ENCODE measurements around the gene SLC18A3. TPM values are rescaled to one million over a fixed set of nuclear protein-coding genes. Genes with fewer than 3 reads are reported as not detected.

The SLC18A3 gene
- total RNA-seq, 1 donor from 2014 or later = not detected

- no peak for TF ChIP-seq CTCF (conservative IDR thresholded peaks at IDR 0.05; ENCODE audit: low read depth, low read length)
- DNase-seq (ENCODE audit: low read depth) = no peak
- no peak overlapping the region for H3K4me3 ChIP-seq (ENCODE audit: low read depth, low read length)
These were observed 15.0 kb upstream of the SLC18A3 start for GRCh38 chr10:49595003-49595712.

GRCh38 chr10:49595713-49596492 is 14.2 kb upstream of the SLC18A3 start:
- no peak for DNase-seq (ENCODE audit: low read depth)
- H3K4me3 ChIP-seq (ENCODE audit: low read depth, low read length) = no peak overlapping the region
- no peak for TF ChIP-seq CTCF (conservative IDR thresholded peaks at IDR 0.05; ENCODE audit: low read depth, low read length)

GRCh38 chr10:49596493-49596809 is 13.7 kb upstream of the SLC18A3 start:
- TF ChIP-seq CTCF (conservative IDR thresholded peaks at IDR 0.05; ENCODE audit: low read depth, low read length) = no peak
- no peak for DNase-seq (ENCODE audit: low read depth)
- H3K4me3 ChIP-seq (ENCODE audit: low read depth, low read length) = no peak overlapping the region

GRCh38 chr10:49596836-49597235 is 13.3 kb upstream of the SLC18A3 start:
- no peak for DNase-seq (ENCODE audit: low read depth)
- no peak for TF ChIP-seq CTCF (conservative IDR thresholded peaks at IDR 0.05; ENCODE audit: low read depth, low read length)
- no peak overlapping the region for H3K4me3 ChIP-seq (ENCODE audit: low read depth, low read length)

- no peak for DNase-seq (ENCODE audit: low read depth)
- H3K4me3 ChIP-seq (ENCODE audit: low read depth, low read length) = no peak overlapping the region
- TF ChIP-seq CTCF (conservative IDR thresholded peaks at IDR 0.05; ENCODE audit: low read depth, low read length) = no peak
These were observed 12.5 kb upstream of the SLC18A3 start for GRCh38 chr10:49597426-49598163.

GRCh38 chr10:49598164-49598856 is 11.8 kb upstream of the SLC18A3 start:
- no peak overlapping the region for H3K4me3 ChIP-seq (ENCODE audit: low read depth, low read length)
- DNase-seq (ENCODE audit: low read depth) = no peak
- no peak for TF ChIP-seq CTCF (conservative IDR thresholded peaks at IDR 0.05; ENCODE audit: low read depth, low read length)

All from epithelial cell of proximal tubule (primary cell).